Left lung (tissue), 10 donors: ENCODE data around the gene STARD7. TPM values are rescaled to one million over a fixed set of nuclear protein-coding genes. Genes with fewer than 3 reads are reported as not detected.

ENCODE experiments used
- ATAC-seq: fragments of 200-7000 bp; cut with Tn5 transposase; one replicate; pipeline ENCODE4 v1.9.1; 2020; ENCODE audit warnings: moderate library complexity
- DNase-seq, 4 donors: peaks; one replicate each; pipeline ENCODE4 v3.0.0-alpha.2; 2013 to 2020
- H3K27ac ChIP-seq, 2 donors: fragments of 200-600 bp; sonication (generic) in 1 of 2; one replicate each; pipeline versions ENCODE4 v1.5.0 to v1.8.0; 2020 to 2021
- H3K27me3 ChIP-seq, 2 donors: fragments of 200-600 bp; sonication (generic) in 1 of 2; one replicate each; pipeline versions ENCODE4 v1.5.0 to v1.8.0; 2020 to 2021
- H3K36me3 ChIP-seq, 2 donors: fragments of 200-600 bp; sonication (generic) in 1 of 2; one replicate each; pipeline versions ENCODE4 v1.5.0 to v1.8.0; 2020 to 2021
- H3K4me1 ChIP-seq, 2 donors: fragments of 200-600 bp; one replicate each; pipeline ENCODE4 v1.8.0; 2021
- H3K4me3 ChIP-seq, 2 donors: fragments of 200-600 bp; sonication (generic) in 1 of 2; one replicate each; pipeline versions ENCODE4 v1.5.0 to v1.8.0; 2020 to 2021; ENCODE audit warnings: mild to moderate bottlenecking in 1 of 2
- H3K9me3 ChIP-seq, 2 donors: fragments of 200-600 bp; sonication (generic) in 1 of 2; one replicate each; pipeline versions ENCODE4 v1.5.0 to v1.8.0; 2020 to 2021
- CTCF ChIP-seq, 2 donors: fragments of 200-600 bp; sonication (generic) in 1 of 2; IDR thresholded peaks; one replicate each; pipeline versions ENCODE4 v1.5.0 to v1.8.0; 2021; ENCODE audit warnings: antibody characterized with exemption in 2 of 2
- intact Hi-C, 2 donors: fragments of 100-400 bp; cut with DNase I; formaldehyde crosslinking; loops; one replicate each; pipeline versions ENCODE4 v1.11.2 to v1.14.2; 2022
- polyA plus RNA-seq, 6 donors: library from polyadenylated mRNA; unstranded; fragments of 120-200 nt; gene quantifications; one replicate each; pipeline ENCODE4 v1.2.1, GENCODE V29; 2013; ENCODE audit not compliant: insufficient read length in 6 of 6
- total RNA-seq, 2 donors: library from RNA; stranded (reverse); fragmentation: NEBNext Ultra II Directional; extraction: Animal tissue kit (Norgen Biotek cat#: 25700); gene quantifications; one replicate each; pipeline ENCODE4 v1.2.1, GENCODE V29; 2021
- donor health status: DM: no; HTN: yes; CAD: no.
- donor health status: DM: no; HTN: no; CAD: no.

The STARD7 gene
- total and polyA plus RNA-seq, 8 donors: 99.2 to 142 (median 112) TPM

GRCh38 chr2:96152304-96153161, 56.1 kb downstream of the STARD7 start:
- no peak for ATAC-seq
- intact Hi-C loops: no loop called here
- TF ChIP-seq CTCF (IDR thresholded peaks at IDR 0.05): no peak
- DNase-seq: peak in 2 of 4 donors; percentile 16 to 58
- Histone ChIP-seq H3K27ac (no peak overlapping the region), H3K4me1 (peaks cover 0 to 18% of the 10 kb centered on the region in 2 donors), H3K9me3 (no peaks in the 10 kb centered on the region), H3K36me3 (no peaks in the 10 kb centered on the region), H3K4me3 (no peak overlapping the region), H3K27me3 (peaks cover 0 to 1% of the 10 kb centered on the region in 2 donors)

- ATAC-seq (no peak), DNase-seq (peak in 1 of 4 donors; percentile 11)
- intact Hi-C loops: no loop called here
- Histone ChIP-seq H3K36me3 (no peaks in the 10 kb centered on the region), H3K27ac (no peak overlapping the region), H3K4me3 (no peak overlapping the region), H3K4me1 (peaks cover 0 to 25% of the 10 kb centered on the region in 2 donors), H3K27me3 (no peaks in the 10 kb centered on the region), H3K9me3 (no peaks in the 10 kb centered on the region)
- no peak for TF ChIP-seq CTCF (IDR thresholded peaks at IDR 0.05)
Measured at GRCh38 chr2:96151595-96152303, 56.9 kb downstream of the STARD7 start.

GRCh38 chr2:96150791-96151594, 57.6 kb downstream of the STARD7 start:
- no peak for TF ChIP-seq CTCF (IDR thresholded peaks at IDR 0.05)
- no peak overlapping the region for H3K27ac ChIP-seq
- no peaks in the 10 kb centered on the region for H3K9me3 ChIP-seq
- intact Hi-C loops: no loop called here
- no peaks in the 10 kb centered on the region for H3K36me3 ChIP-seq
- ATAC-seq (no peak), DNase-seq (peak in 1 of 4 donors; percentile 22)
- H3K4me3 ChIP-seq: no peak overlapping the region
- peaks cover 0 to 32% of the 10 kb centered on the region in 2 donors for H3K4me1 ChIP-seq
- H3K27me3 ChIP-seq: no peaks in the 10 kb centered on the region

- no peak overlapping the region for H3K27ac ChIP-seq
- intact Hi-C loops: no loop called here
- no peak overlapping the region for H3K4me3 ChIP-seq
- H3K4me1 ChIP-seq: peaks cover 0 to 38% of the 10 kb centered on the region in 2 donors
- peak in 1 of 4 donors; percentile 10 for DNase-seq
- H3K36me3 ChIP-seq: no peaks in the 10 kb centered on the region
- H3K9me3 ChIP-seq: no peaks in the 10 kb centered on the region
- TF ChIP-seq CTCF (IDR thresholded peaks at IDR 0.05): no peak
- ATAC-seq: no peak
- no peaks in the 10 kb centered on the region for H3K27me3 ChIP-seq
Measured at GRCh38 chr2:96150007-96150640, 58.5 kb downstream of the STARD7 start.
